ENCODE measurements around the gene SERPINA5. TPM values are rescaled to one million over a fixed set of nuclear protein-coding genes. Genes with fewer than 3 reads are reported as not detected.

The SERPINA5 gene
- total and polyA plus RNA-seq, 9 donors = 0.05 to 1.2 (median 0.29) TPM; not detected in 2

GRCh38 chr14:94562022-94562421 lies 19.2 kb upstream of the SERPINA5 start:
- no peak overlapping the region for H3K27ac ChIP-seq (ENCODE audit: low read length)
- no peaks in the 10 kb centered on the region for H3K36me3 ChIP-seq (ENCODE audit: control insufficient read depth, insufficient read depth, low read length)
- no peaks in the 10 kb centered on the region for H3K9me3 ChIP-seq (replicated peaks; ENCODE audit: control insufficient read depth, low read depth, low read length)
- 69% methylated on average over 4 of the region's 5 CpGs for WGBS (ENCODE audit: insufficient coverage)
- no peak overlapping the region for H3K4me3 ChIP-seq (ENCODE audit: low read length)
- no peaks in the 10 kb centered on the region for H3K4me1 ChIP-seq (ENCODE audit: control insufficient read depth, insufficient read depth, low read length)
- no peak for DNase-seq
- peaks cover 2% of the 10 kb centered on the region for H3K27me3 ChIP-seq (ENCODE audit: control insufficient read depth, insufficient read depth, low read length)

GRCh38 chr14:94562941-94563883 lies 18.0 kb upstream of the SERPINA5 start:
- peaks cover 2% of the 10 kb centered on the region for H3K27me3 ChIP-seq (ENCODE audit: control insufficient read depth, insufficient read depth, low read length)

GRCh38 chr14:94564381-94564780 lies 16.8 kb upstream of the SERPINA5 start:
- H3K4me1 ChIP-seq (ENCODE audit: control insufficient read depth, insufficient read depth, low read length) = no peaks in the 10 kb centered on the region
- no peak overlapping the region for H3K27ac ChIP-seq (ENCODE audit: low read length)
- H3K4me3 ChIP-seq (ENCODE audit: low read length) = no peak overlapping the region
- no peaks in the 10 kb centered on the region for H3K36me3 ChIP-seq (ENCODE audit: control insufficient read depth, insufficient read depth, low read length)
- no peaks in the 10 kb centered on the region for H3K9me3 ChIP-seq (replicated peaks; ENCODE audit: control insufficient read depth, low read depth, low read length)
- peaks cover 2% of the 10 kb centered on the region for H3K27me3 ChIP-seq (ENCODE audit: control insufficient read depth, insufficient read depth, low read length)
- DNase-seq = no peak

More at GRCh38 chr14:94562941-94563883, 18.0 kb upstream of the SERPINA5 start:
- DNase-seq = no peak
- H3K4me1 ChIP-seq (ENCODE audit: control insufficient read depth, insufficient read depth, low read length) = no peaks in the 10 kb centered on the region
- 88% methylated on average over 15 of the region's 16 CpGs for WGBS (ENCODE audit: insufficient coverage)
- no peak overlapping the region for H3K27ac ChIP-seq (ENCODE audit: low read length)
- no peak overlapping the region for H3K4me3 ChIP-seq (ENCODE audit: low read length)
- H3K36me3 ChIP-seq (ENCODE audit: control insufficient read depth, insufficient read depth, low read length) = no peaks in the 10 kb centered on the region
- no peaks in the 10 kb centered on the region for H3K9me3 ChIP-seq (replicated peaks; ENCODE audit: control insufficient read depth, low read depth, low read length)

GRCh38 chr14:94568186-94568585 lies 13.0 kb upstream of the SERPINA5 start:
- H3K27me3 ChIP-seq (ENCODE audit: control insufficient read depth, insufficient read depth, low read length) = peaks cover 2% of the 10 kb centered on the region
- H3K36me3 ChIP-seq (ENCODE audit: control insufficient read depth, insufficient read depth, low read length) = no peaks in the 10 kb centered on the region
- H3K4me1 ChIP-seq (ENCODE audit: control insufficient read depth, insufficient read depth, low read length) = peaks cover 3% of the 10 kb centered on the region
- 97% methylated on average over 5 of the region's 9 CpGs for WGBS (ENCODE audit: insufficient coverage)
- H3K9me3 ChIP-seq (replicated peaks; ENCODE audit: control insufficient read depth, low read depth, low read length) = no peaks in the 10 kb centered on the region
- no peak for DNase-seq
- no peak overlapping the region for H3K4me3 ChIP-seq (ENCODE audit: low read length)
- no peak overlapping the region for H3K27ac ChIP-seq (ENCODE audit: low read length)

GRCh38 chr14:94569381-94570001 lies 11.7 kb upstream of the SERPINA5 start:
- no peaks in the 10 kb centered on the region for H3K36me3 ChIP-seq (ENCODE audit: control insufficient read depth, insufficient read depth, low read length)
- peaks cover 3% of the 10 kb centered on the region for H3K4me1 ChIP-seq (ENCODE audit: control insufficient read depth, insufficient read depth, low read length)
- 83% methylated on average over 17 of the region's 20 CpGs for WGBS (ENCODE audit: insufficient coverage)
- peaks cover 2% of the 10 kb centered on the region for H3K27me3 ChIP-seq (ENCODE audit: control insufficient read depth, insufficient read depth, low read length)
- H3K4me3 ChIP-seq (ENCODE audit: low read length) = no peak overlapping the region
- H3K27ac ChIP-seq (ENCODE audit: low read length) = no peak overlapping the region
- DNase-seq = no peak
- H3K9me3 ChIP-seq (replicated peaks; ENCODE audit: control insufficient read depth, low read depth, low read length) = no peaks in the 10 kb centered on the region

- no peaks in the 10 kb centered on the region for H3K9me3 ChIP-seq (replicated peaks; ENCODE audit: control insufficient read depth, low read depth, low read length)
- 86% methylated on average over 5 of the region's 6 CpGs for WGBS (ENCODE audit: insufficient coverage)
Observed at GRCh38 chr14:94570002-94570400, 11.2 kb upstream of the SERPINA5 start.

GRCh38 chr14:94570440-94570839 lies 10.8 kb upstream of the SERPINA5 start:
- Histone ChIP-seq H3K36me3 (ENCODE audit: control insufficient read depth, insufficient read depth, low read length) (no peaks in the 10 kb centered on the region), H3K27me3 (ENCODE audit: control insufficient read depth, insufficient read depth, low read length) (peaks cover 4% of the 10 kb centered on the region), H3K4me1 (ENCODE audit: control insufficient read depth, insufficient read depth, low read length) (peaks cover 3% of the 10 kb centered on the region), H3K27ac (ENCODE audit: low read length) (no peak overlapping the region), H3K9me3 (replicated peaks; ENCODE audit: control insufficient read depth, low read depth, low read length) (no peaks in the 10 kb centered on the region), H3K4me3 (ENCODE audit: low read length) (no peak overlapping the region)
- WGBS (ENCODE audit: insufficient coverage) = 74% methylated on average over 8 of the region's 9 CpGs
- no peak for DNase-seq

More at GRCh38 chr14:94570002-94570400, 11.2 kb upstream of the SERPINA5 start:
- Histone ChIP-seq H3K4me1 (ENCODE audit: control insufficient read depth, insufficient read depth, low read length) (peaks cover 3% of the 10 kb centered on the region), H3K27me3 (ENCODE audit: control insufficient read depth, insufficient read depth, low read length) (peaks cover 2% of the 10 kb centered on the region), H3K36me3 (ENCODE audit: control insufficient read depth, insufficient read depth, low read length) (no peaks in the 10 kb centered on the region), H3K27ac (ENCODE audit: low read length) (no peak overlapping the region), H3K4me3 (ENCODE audit: low read length) (no peak overlapping the region)
- DNase-seq = no peak

GRCh38 chr14:94571395-94571794 lies 9.8 kb upstream of the SERPINA5 start:
- H3K9me3 ChIP-seq (replicated peaks; ENCODE audit: control insufficient read depth, low read depth, low read length) = no peaks in the 10 kb centered on the region
- H3K4me3 ChIP-seq (ENCODE audit: low read length) = no peak overlapping the region
- H3K27ac ChIP-seq (ENCODE audit: low read length) = no peak overlapping the region
- no peaks in the 10 kb centered on the region for H3K36me3 ChIP-seq (ENCODE audit: control insufficient read depth, insufficient read depth, low read length)
- peak; percentile 40 for DNase-seq
- peaks cover 3% of the 10 kb centered on the region for H3K4me1 ChIP-seq (ENCODE audit: control insufficient read depth, insufficient read depth, low read length)
- H3K27me3 ChIP-seq (ENCODE audit: control insufficient read depth, insufficient read depth, low read length) = peaks cover 4% of the 10 kb centered on the region
- 33% methylated on average over 6 of the region's 7 CpGs for WGBS (ENCODE audit: insufficient coverage)

GRCh38 chr14:94571950-94572349 lies 9.3 kb upstream of the SERPINA5 start:
- Histone ChIP-seq H3K9me3 (replicated peaks; ENCODE audit: control insufficient read depth, low read depth, low read length) (no peaks in the 10 kb centered on the region), H3K36me3 (ENCODE audit: control insufficient read depth, insufficient read depth, low read length) (no peaks in the 10 kb centered on the region), H3K4me3 (ENCODE audit: low read length) (no peak overlapping the region), H3K4me1 (ENCODE audit: control insufficient read depth, insufficient read depth, low read length) (peaks cover 3% of the 10 kb centered on the region), H3K27me3 (ENCODE audit: control insufficient read depth, insufficient read depth, low read length) (peaks cover 2% of the 10 kb centered on the region), H3K27ac (ENCODE audit: low read length) (no peak overlapping the region)
- no peak for DNase-seq
- WGBS (ENCODE audit: insufficient coverage) = 76% methylated on average over 2 of the region's 6 CpGs

- no peak for DNase-seq
- peaks cover 3% of the 10 kb centered on the region for H3K4me1 ChIP-seq (ENCODE audit: control insufficient read depth, insufficient read depth, low read length)
- H3K4me3 ChIP-seq (ENCODE audit: low read length) = no peak overlapping the region
- H3K27me3 ChIP-seq (ENCODE audit: control insufficient read depth, insufficient read depth, low read length) = peaks cover 2% of the 10 kb centered on the region
- no peaks in the 10 kb centered on the region for H3K36me3 ChIP-seq (ENCODE audit: control insufficient read depth, insufficient read depth, low read length)
- H3K9me3 ChIP-seq (replicated peaks; ENCODE audit: control insufficient read depth, low read depth, low read length) = no peaks in the 10 kb centered on the region
- no peak overlapping the region for H3K27ac ChIP-seq (ENCODE audit: low read length)
- WGBS (ENCODE audit: insufficient coverage) = 87% methylated on average over 3 of the region's 7 CpGs
Observed at GRCh38 chr14:94572637-94573303, 8.5 kb upstream of the SERPINA5 start.
